AG04450 (cell line): ENCODE results near the gene APOOL. TPM values are rescaled to one million over a fixed set of nuclear protein-coding genes. Genes with fewer than 3 reads are reported as not detected.
"Not testable (repeated sequence)": the region's sequence is repeated elsewhere in the genome, so short reads cannot be mapped to it uniquely, and the experiment has no call there.

Experiments
- CTCF ChIA-PET: fragments of 300-600, 350-600 bp; formaldehyde crosslinking; extraction: SDS; loops from one replicate; lab custom pipeline; 2022; ENCODE audit warnings: antibody characterized with exemption, inconsistent platforms; lab: Charles Lee
- POLR2A ChIA-PET: fragments of 350-600 bp; formaldehyde crosslinking; extraction: SDS; loops from one replicate; lab custom pipeline; 2021; ENCODE audit warnings: antibody characterized with exemption, inconsistent platforms; lab: Yijun Ruan, JAX
- DNase-seq: peaks from one replicate; pipeline ENCODE4 v3.0.0-alpha.2; 2011; ENCODE audit warnings: low read depth, low spot score
- H3K27ac ChIP-seq: one replicate; pipeline ENCODE4 v1.5.1; 2012; ENCODE audit warnings: low read depth, low read length, control low read depth
- H3K27me3 ChIP-seq: one replicate; pipeline ENCODE4 v1.6.0; 2012; ENCODE audit warnings: low read length; ENCODE audit not compliant: control insufficient read depth, insufficient read depth
- H3K4me3 ChIP-seq: 2 replicates; pipeline ENCODE4 v1.5.1; 2011; ENCODE audit warnings: mild to moderate bottlenecking, low read depth, low read length, control low read depth
- H3K9me3 ChIP-seq: 2 replicates; pipeline ENCODE4 v1.5.1; 2012; ENCODE audit warnings: low read length; ENCODE audit not compliant: control insufficient read depth, insufficient read depth
- CTCF ChIP-seq: IDR thresholded peaks from 2 replicates; pipeline ENCODE4 v1.5.1; 2011; ENCODE audit warnings: low read depth, low read length, control low read depth, inconsistent platforms
- polyA plus RNA-seq: library from polyadenylated mRNA; depleted of rRNA; stranded (reverse); fragments of >200 nt; gene quantifications from 2 replicates; pipeline ENCODE4 v1.2.3, GENCODE V29; 2011

Gene APOOL
- polyA plus RNA-seq, 1 experiment: 6.5 TPM

GRCh38 chrX:85001344-85001743, 2.3 kb upstream of the APOOL start:
- no peak overlapping the region for H3K4me3 ChIP-seq
- POLR2A ChIA-PET: no interaction called here
- DNase-seq: no peak
- no peak overlapping the region for H3K27ac ChIP-seq
- TF ChIP-seq CTCF: no peak
- CTCF ChIA-PET: no interaction called here
- H3K27me3 ChIP-seq: no peaks in the 10 kb centered on the region
- no peaks in the 10 kb centered on the region for H3K9me3 ChIP-seq

GRCh38 chrX:85004255-85004654, 578 bp downstream of the APOOL start:
- ChIA-PET CTCF (no interaction called here), POLR2A (no interaction called here)
- H3K9me3 ChIP-seq: no peaks in the 10 kb centered on the region
- no peaks in the 10 kb centered on the region for H3K27me3 ChIP-seq
- no peak for TF ChIP-seq CTCF
- peak overlapping the region; percentile 31 for H3K27ac ChIP-seq
- DNase-seq: no peak
- peak overlapping the region; percentile 77 for H3K4me3 ChIP-seq

- POLR2A ChIA-PET: no interaction called here
- Histone ChIP-seq H3K4me3 (no peak overlapping the region), H3K9me3 (no peaks in the 10 kb centered on the region), H3K27ac (no peak overlapping the region), H3K27me3 (no peaks in the 10 kb centered on the region)
- DNase-seq: no peak
- TF ChIP-seq CTCF: no peak
- CTCF ChIA-PET: no interaction called here
These were observed 8.4 kb downstream of the APOOL start for GRCh38 chrX:85012098-85012497.

GRCh38 chrX:85015351-85015750, 11.7 kb downstream of the APOOL start:
- CTCF ChIA-PET, DNase-seq: not testable (repeated sequence)

GRCh38 chrX:85017721-85018120, 14.0 kb downstream of the APOOL start:
- H3K27me3 ChIP-seq: no peaks in the 10 kb centered on the region
- no peak overlapping the region for H3K27ac ChIP-seq
- DNase-seq: no peak
- ChIA-PET POLR2A (no interaction called here), CTCF (no interaction called here)
- no peaks in the 10 kb centered on the region for H3K9me3 ChIP-seq
- TF ChIP-seq CTCF: no peak
- no peak overlapping the region for H3K4me3 ChIP-seq

More at GRCh38 chrX:85015351-85015750, 11.7 kb downstream of the APOOL start:
- H3K27ac ChIP-seq, POLR2A ChIA-PET, H3K27me3 ChIP-seq, H3K9me3 ChIP-seq, H3K4me3 ChIP-seq: not testable (repeated sequence)

- H3K27ac ChIP-seq: no peak overlapping the region
- no peaks in the 10 kb centered on the region for H3K27me3 ChIP-seq
- TF ChIP-seq CTCF: no peak
- CTCF ChIA-PET: no interaction called here
- H3K9me3 ChIP-seq: no peaks in the 10 kb centered on the region
- no peak for DNase-seq
- POLR2A ChIA-PET: no interaction called here
- no peak overlapping the region for H3K4me3 ChIP-seq
These were observed 14.8 kb downstream of the APOOL start for GRCh38 chrX:85018471-85018870.
